ENCODE measurements around the gene MBD5.

GRCh38 chr2:148521181-148521580 is 500.3 kb downstream of the MBD5 start:
- TF ChIP-seq GATA3 (IDR thresholded peaks at IDR 0.05; ENCODE audit: low read depth, low read length) (no peak), GATA2 (IDR thresholded peaks at IDR 0.05; ENCODE audit: low read depth, low read length) (no peak)

All from SH-SY5Y (cell line).